ENCODE results near the gene MAP2. TPM values are rescaled to one million over a fixed set of nuclear protein-coding genes. Genes with fewer than 3 reads are reported as not detected.
"Not testable (repeated sequence)": the region's sequence is repeated elsewhere in the genome, so short reads cannot be mapped to it uniquely, and the experiment has no call there.

Gene MAP2
- total RNA-seq, 2 experiments from 2014 or later, result 0.10 TPM; not detected in 1

DNA sequence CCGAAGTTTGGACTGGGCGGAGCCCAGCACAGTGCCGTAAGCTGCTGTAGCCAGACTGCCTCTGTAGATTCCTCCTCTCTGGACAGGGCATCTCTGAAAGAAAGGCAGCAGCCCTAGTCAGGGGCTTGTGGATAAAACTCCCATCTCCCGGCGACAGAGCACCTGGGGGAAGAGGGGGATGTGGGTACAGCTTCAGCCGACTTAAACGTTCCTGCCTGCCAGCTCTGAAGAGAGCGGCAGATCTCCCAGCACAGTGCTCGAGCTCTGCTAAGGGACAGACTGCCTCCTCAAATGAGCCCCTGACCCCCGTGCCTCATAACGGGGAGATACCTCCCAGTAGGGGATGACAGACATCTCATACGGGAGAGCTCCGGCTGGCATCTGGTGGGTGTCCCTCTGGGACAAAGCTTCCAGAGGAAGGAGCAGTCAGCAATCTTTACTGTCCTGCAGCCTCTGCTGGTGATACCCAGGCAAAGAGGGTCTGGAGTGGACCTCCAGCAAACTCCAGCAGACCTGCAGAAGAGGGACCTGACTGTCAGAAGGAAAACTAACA lies 71.3 kb downstream of the MAP2 start:
- intact Hi-C loops (cut with micrococcal nuclease; ENCODE audit: unreplicated experiment); H3K27ac ChIP-seq (ENCODE audit: low read depth, low read length, poor library complexity, severe bottlenecking); H3K79me2 ChIP-seq (ENCODE audit: insufficient read depth, low read depth, low read length); CTCF ChIA-PET (ENCODE audit: unreplicated experiment); H3K4me1 ChIP-seq (ENCODE audit: insufficient read depth, low read length, poor library complexity, severe bottlenecking); H4K20me1 ChIP-seq (ENCODE audit: insufficient read depth, low read length); BruUV-seq (replicated peaks); H3K9me3 ChIP-seq (ENCODE audit: low read length); H3K4me2 ChIP-seq (ENCODE audit: low read length); DNase-seq (ENCODE audit: low spot score); H3K4me3 ChIP-seq (ENCODE audit: low read depth, low read length, poor library complexity, severe bottlenecking); H3K36me3 ChIP-seq (ENCODE audit: insufficient read depth, low read length); H3K9me2 ChIP-seq (ENCODE audit: insufficient read depth, low read length); H2AFZ ChIP-seq (ENCODE audit: low read length); POLR2A ChIA-PET: not testable (repeated sequence)

DNA sequence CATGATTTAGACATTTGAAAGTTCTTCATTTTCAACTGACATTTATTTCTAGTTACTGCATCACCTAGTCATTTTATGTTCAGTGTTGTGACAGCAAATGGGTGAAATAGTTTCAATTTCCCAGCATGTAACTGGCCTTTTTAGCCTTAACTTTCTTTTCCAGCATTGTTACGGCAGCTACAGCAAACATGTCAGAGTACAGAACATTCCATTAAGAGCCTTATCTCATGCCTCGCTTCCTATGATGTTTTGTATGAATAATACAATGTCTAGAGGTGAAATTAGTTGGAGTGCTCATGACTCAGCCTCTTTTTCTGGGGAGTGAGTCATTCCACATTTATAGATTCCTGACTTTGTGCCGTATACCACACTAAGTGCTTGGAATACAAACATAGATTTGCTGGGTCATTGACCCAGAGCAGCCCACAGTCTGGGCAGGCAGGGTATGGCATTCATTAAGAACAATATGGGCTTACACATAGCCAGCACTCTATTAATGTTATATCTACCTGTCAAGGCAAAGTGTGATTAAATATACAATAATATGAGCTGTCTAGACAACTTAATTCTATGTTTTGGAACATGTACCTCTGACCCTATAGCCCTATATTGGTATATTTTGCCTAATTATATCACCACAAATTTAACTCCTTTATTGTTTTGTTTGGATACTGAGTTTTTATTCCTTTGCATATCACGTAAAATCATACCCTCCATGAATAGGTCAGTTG lies 72.2 kb downstream of the MAP2 start:
- TF ChIP-seq EZH2phosphoT487 (IDR thresholded peaks at IDR 0.05; ENCODE audit: borderline replicate concordance, low read depth, low read length), result no peak
- TF ChIP-seq, protein P1, sequence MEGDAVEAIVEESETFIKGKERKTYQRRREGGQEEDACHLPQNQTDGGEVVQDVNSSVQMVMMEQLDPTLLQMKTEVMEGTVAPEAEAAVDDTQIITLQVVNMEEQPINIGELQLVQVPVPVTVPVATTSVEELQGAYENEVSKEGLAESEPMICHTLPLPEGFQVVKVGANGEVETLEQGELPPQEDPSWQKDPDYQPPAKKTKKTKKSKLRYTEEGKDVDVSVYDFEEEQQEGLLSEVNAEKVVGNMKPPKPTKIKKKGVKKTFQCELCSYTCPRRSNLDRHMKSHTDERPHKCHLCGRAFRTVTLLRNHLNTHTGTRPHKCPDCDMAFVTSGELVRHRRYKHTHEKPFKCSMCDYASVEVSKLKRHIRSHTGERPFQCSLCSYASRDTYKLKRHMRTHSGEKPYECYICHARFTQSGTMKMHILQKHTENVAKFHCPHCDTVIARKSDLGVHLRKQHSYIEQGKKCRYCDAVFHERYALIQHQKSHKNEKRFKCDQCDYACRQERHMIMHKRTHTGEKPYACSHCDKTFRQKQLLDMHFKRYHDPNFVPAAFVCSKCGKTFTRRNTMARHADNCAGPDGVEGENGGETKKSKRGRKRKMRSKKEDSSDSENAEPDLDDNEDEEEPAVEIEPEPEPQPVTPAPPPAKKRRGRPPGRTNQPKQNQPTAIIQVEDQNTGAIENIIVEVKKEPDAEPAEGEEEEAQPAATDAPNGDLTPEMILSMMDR (conservative IDR thresholded peaks at IDR 0.05; ENCODE audit: low read length), result no peak
- no peak overlapping the region for H3K4me2 ChIP-seq (ENCODE audit: low read length)
- BruUV-seq (replicated peaks), result no TSS peak

DNA sequence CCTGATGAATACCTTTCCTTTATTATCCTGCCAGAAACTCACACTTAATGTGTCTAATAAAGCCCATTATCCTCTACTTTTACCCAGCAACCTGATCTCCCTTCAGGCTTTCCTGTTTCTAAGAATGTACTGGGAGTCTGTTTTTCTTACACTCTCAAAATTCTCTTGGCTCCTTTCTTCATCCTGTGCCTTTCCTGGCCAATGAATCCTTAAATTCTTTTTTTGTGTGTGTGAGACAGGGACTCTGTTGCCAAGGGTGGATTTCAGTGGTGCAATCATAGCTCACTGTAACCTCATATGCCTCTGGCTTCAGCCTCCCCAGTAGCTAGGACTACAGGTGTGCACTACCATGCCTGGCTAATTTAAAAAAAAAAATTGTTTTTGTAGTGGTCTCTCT lies 72.7 kb downstream of the MAP2 start:
- Histone ChIP-seq H2AFZ (ENCODE audit: low read length) (no peak overlapping the region), H3K9me2 (ENCODE audit: insufficient read depth, low read length) (no peaks in the 10 kb centered on the region), H3K9me3 (ENCODE audit: low read length) (no peaks in the 10 kb centered on the region), H3K4me3 (ENCODE audit: low read depth, low read length, poor library complexity, severe bottlenecking) (no peak overlapping the region), H3K79me2 (ENCODE audit: insufficient read depth, low read depth, low read length) (no peaks in the 10 kb centered on the region), H3K36me3 (ENCODE audit: insufficient read depth, low read length) (no peaks in the 10 kb centered on the region), H3K4me1 (ENCODE audit: insufficient read depth, low read length, poor library complexity, severe bottlenecking) (no peaks in the 10 kb centered on the region), H3K4me2 (ENCODE audit: low read length) (no peak overlapping the region), H3K27ac (ENCODE audit: low read depth, low read length, poor library complexity, severe bottlenecking) (no peak overlapping the region), H4K20me1 (ENCODE audit: insufficient read depth, low read length) (no peaks in the 10 kb centered on the region)
- DNase-seq (ENCODE audit: low spot score), result no peak
- ChIA-PET CTCF (ENCODE audit: unreplicated experiment) (no interaction called here), POLR2A (no interaction called here)
- intact Hi-C loops (cut with micrococcal nuclease; ENCODE audit: unreplicated experiment), result no loop called here
- no TSS peak for BruUV-seq (replicated peaks)
- TF ChIP-seq, protein P1 (conservative IDR thresholded peaks at IDR 0.05; ENCODE audit: low read length), result no peak
- TF ChIP-seq EZH2phosphoT487 (IDR thresholded peaks at IDR 0.05; ENCODE audit: borderline replicate concordance, low read depth, low read length), result no peak

More for the DNA sequence above, 72.2 kb downstream of the MAP2 start:
- no peak overlapping the region for H3K4me3 ChIP-seq (ENCODE audit: low read depth, low read length, poor library complexity, severe bottlenecking)
- H3K79me2 ChIP-seq (ENCODE audit: insufficient read depth, low read depth, low read length), result no peaks in the 10 kb centered on the region
- CTCF ChIA-PET (ENCODE audit: unreplicated experiment), result no interaction called here
- no peaks in the 10 kb centered on the region for H3K9me3 ChIP-seq (ENCODE audit: low read length)
- no peaks in the 10 kb centered on the region for H4K20me1 ChIP-seq (ENCODE audit: insufficient read depth, low read length)
- no peak overlapping the region for H2AFZ ChIP-seq (ENCODE audit: low read length)
- no peak for DNase-seq (ENCODE audit: low spot score)
- no peaks in the 10 kb centered on the region for H3K9me2 ChIP-seq (ENCODE audit: insufficient read depth, low read length)
- H3K36me3 ChIP-seq (ENCODE audit: insufficient read depth, low read length), result no peaks in the 10 kb centered on the region
- intact Hi-C loops (cut with micrococcal nuclease; ENCODE audit: unreplicated experiment), result no loop called here
- H3K27ac ChIP-seq (ENCODE audit: low read depth, low read length, poor library complexity, severe bottlenecking), result no peak overlapping the region
- POLR2A ChIA-PET, result no interaction called here
- H3K4me1 ChIP-seq (ENCODE audit: insufficient read depth, low read length, poor library complexity, severe bottlenecking), result no peaks in the 10 kb centered on the region

All from OCI-LY7 (cell line).